GM12874 (cell line): ENCODE data around the gene TBC1D5.

Experiments used
- CTCF ChIP-seq: IDR thresholded peaks from 2 replicates; pipeline ENCODE4 v1.5.1; 2011; ENCODE audit warnings: low read depth, mild to moderate bottlenecking, control low read depth, low read length, moderate library complexity; ENCODE audit not compliant: insufficient read depth

The TBC1D5 gene

GRCh38 chr3:17357035-17357710, 385.3 kb downstream of the TBC1D5 start:
- no peak for TF ChIP-seq CTCF

- no peak for TF ChIP-seq CTCF
Observed at GRCh38 chr3:17356585-17356984, 385.8 kb downstream of the TBC1D5 start.

GRCh38 chr3:17355591-17355990, 386.8 kb downstream of the TBC1D5 start:
- TF ChIP-seq CTCF: no peak

GRCh38 chr3:17354341-17354740, 388.1 kb downstream of the TBC1D5 start:
- TF ChIP-seq CTCF: no peak

GRCh38 chr3:17352620-17353019, 389.8 kb downstream of the TBC1D5 start:
- TF ChIP-seq CTCF: no peak

GRCh38 chr3:17349093-17349492, 393.3 kb downstream of the TBC1D5 start:
- no peak for TF ChIP-seq CTCF

- TF ChIP-seq CTCF: no peak
Observed at GRCh38 chr3:17342119-17342518, 400.3 kb downstream of the TBC1D5 start.
